Activated CD4-positive, alpha-beta T cell treated with anti-CD3 and anti-CD28 coated beads for 48 hours (primary cell): ENCODE results near the gene TTLL5.

Source experiments
- DNase-seq: peaks from one replicate; pipeline ENCODE4 v3.0.0-alpha.2; 2020

The TTLL5 gene

DNA sequence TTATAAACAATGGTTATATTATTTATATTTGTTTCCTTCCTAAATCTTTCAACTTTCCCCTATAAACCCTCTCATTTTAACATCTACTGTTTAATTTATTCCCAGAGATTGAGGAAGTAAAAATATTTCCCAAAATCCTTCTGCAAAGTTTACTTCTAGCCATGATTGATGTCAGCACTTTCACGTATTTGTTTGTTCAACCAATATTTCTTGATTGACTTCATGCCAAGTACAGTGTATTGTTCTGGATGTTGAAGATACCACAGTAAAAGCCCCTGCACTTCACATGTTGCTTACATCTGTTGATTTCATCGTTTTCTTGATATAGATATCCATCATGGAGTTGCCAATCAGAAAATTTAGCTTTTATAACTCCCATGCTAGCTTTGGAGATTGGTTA lies 81.8 kb downstream of the TTLL5 start:
- DNase-seq, result no peak

DNA sequence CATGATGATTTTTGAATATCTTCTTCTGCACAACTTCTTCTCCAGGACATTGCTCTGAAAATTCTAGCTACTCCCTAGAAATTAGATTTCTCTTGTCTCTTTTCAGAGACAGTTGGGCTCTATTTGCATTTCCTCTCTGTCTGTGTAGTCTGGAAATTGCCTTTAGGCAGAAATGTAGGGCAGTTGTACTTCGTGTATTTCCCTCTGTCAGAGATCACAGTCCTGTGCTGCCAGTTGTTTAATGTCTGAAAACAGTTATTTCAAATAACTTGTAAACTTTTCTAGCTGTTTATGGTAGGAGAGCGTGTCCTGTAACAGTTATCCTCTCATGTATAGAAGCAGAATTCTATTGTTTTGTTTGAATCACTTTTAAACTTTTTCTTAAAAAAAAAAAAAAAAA lies 86.9 kb downstream of the TTLL5 start:
- no peak for DNase-seq

DNA sequence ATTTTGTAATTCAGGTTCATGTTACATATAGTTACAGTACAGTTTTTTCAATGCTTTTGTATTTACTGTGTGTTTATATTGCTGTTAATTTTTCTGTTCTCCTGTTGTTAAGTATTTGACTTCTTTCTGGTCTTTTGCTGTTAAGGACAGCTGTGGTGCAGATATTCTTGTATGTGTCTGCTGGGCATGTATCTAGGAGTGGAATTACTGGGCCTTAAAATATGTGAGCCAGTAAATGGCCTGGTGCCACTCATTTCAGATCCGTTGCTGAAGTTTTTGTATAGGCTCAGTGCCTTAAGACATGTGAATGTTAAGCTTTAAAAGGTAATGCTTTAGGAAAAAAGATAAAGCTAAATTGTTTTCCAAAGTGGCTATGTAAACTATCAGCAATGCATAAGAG lies 87.3 kb downstream of the TTLL5 start:
- no peak for DNase-seq

DNA sequence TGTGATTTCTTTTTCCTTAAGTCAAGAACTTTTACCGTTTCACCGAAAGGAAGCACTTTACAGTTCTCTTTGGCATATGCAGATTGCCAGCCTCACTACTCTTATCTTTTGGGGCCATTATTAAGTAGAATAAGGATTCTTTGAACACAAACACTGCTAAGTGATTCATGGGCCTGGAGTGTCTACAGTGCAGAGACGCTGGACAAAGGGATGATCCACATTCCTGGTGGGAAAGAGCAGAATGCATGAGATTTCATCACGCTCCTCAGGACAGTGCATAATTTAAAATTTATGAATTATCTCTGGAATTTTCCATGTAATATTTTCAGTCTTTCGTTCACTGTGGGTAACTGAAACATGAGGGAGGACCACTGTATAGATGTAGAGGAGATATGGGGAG lies 90.2 kb downstream of the TTLL5 start:
- no peak for DNase-seq

DNA sequence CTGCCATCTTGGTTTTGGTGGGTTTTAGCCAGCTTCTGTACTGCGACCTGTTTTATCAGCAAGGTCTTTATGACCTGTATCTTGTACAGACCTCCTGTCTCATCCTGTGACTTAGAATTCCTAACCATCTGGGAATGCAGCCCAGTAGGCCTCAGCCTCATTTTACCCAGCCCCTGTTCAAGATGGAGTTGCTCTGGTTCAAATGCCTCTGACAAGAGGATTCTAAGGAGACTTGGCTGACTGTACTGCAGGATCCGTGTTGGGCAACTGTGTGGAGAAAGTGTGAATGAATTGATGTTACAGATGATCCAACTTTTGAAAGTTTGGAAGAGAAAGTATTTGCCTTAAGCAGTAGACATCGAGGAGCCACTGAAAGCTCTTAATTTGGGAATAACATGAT lies 91.0 kb downstream of the TTLL5 start:
- no peak for DNase-seq

DNA sequence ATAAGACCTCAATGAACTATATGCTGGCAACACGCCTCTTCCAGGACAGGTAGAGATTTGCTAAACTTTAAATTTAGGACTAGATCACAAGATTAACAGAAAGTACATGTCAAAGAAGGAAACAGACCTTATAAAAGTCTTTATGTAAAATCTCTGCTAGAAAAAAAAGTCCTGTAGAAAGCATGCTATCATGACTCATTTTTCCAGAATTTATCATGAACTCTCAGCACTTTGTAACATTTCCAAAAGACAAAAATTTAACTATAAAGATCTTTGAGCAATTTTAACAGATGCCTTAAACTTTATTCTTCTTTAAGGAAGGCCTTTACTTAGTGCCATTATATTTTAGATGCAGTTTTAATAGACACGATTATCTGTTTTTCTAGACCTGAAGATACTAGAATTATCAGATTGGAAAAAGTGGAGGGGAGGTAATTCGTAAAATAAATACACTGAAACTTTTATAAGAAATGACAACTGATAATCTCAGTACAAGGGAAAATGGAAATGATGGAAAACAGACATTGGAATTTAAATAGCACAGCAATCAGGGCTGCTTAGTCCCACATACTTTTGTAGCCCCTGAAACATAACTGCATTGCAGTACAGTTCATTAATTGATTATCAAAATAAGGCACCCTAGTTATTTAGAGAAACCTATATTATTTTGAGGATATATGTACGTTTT lies 92.0 kb downstream of the TTLL5 start:
- DNase-seq, result no peak

DNA sequence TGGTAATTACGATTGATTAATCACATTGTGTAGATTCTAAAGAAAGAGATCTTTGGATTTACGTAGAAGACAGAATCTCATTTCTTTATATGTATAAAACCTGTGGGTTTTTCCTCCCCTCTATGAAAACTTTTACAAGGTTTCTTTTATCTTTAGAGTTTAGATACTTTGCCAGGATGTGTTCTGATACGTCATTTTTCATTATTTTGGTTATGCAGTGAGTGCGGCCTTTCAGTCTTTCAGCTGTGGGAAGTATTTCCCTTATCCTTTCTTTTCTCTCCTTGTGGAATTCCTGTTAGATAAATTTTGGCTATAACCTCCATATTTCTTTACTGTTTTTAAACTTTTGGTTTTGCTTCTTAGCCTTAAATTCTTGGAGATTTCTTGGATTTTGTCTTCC lies 92.7 kb downstream of the TTLL5 start:
- DNase-seq, result no peak

DNA sequence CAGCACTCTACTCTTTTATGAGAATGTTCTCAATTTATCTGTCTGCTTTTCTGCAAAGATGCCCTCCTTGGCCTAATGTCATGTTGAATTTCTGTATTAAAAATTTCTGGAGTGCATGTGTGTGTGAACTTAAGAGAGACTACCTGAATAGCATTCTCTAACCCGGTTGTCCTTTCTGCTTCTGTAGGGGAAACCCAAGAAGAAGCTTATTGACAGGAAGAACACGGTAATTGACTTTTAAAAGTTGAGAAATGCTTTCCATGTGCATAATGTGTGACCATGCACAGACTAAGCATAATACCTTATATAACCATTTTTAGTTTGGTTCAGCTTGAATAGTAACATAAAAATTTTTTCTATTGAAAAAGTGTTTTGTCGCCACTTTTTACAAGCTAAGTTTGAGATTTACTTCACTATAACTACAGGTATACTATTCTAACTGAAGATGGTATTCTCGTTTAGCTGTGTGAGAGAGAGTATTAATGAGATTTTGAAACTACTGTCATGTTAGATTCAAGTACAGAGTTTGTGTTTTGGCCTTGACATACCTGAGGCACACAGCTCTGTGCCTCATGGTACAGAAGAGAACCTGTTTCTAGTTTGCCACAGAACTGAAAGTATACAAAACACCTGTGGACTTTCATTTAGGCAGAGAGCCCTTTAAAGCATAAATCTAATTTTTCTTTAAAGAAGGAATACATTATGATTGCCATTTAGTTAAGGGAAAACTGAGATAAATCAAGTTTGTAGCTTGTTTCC lies 96.8 kb downstream of the TTLL5 start:
- no peak for DNase-seq

DNA sequence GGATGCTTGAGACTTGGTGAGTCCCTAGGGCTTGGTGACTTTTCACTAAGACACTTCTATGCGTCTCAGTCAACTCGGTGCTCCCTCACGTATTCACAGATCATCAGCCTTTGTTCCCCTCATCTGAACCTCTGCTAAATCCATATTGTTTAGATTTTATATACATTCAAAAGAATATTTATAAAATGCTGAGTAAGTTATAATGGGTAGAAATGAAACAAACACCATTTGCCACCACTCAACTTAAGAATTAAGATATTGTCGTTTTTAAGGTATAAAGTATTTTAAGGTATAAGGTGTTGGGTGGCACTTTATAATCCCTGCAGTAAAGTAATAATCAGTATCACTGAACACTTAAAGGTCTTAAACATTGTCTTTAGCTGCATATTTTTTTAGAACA lies 103.0 kb downstream of the TTLL5 start:
- DNase-seq, result no peak

DNA sequence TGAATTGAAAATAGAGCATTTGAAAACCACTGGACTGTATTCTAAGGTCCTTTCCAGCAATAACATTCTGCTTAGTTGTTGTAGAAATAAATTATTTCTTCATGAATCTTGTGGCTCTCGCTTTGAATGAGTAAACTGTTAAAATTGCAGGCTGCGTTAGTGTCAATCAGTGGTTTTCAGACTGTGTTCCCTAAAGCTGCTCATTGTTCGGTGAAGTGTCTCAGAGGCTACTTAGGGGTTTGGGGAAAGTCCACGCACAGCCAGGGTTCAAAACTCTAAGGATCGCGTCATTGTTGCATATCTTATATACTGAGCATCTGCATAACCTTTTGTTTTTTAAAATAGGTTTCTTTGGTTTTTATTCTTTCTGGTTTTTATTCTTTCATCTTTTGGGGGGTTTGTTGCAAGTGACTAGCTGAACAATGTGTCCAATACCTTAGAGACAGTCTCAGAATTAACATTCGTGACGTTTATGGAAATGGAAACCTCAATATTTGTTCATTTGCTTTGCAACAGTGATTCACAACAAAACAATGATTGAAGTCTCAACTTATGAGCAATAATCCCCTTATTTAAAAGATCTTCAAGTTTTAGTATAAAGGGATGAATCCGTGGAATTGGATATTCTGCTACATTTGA lies 108.1 kb downstream of the TTLL5 start:
- DNase-seq, result no peak

DNA sequence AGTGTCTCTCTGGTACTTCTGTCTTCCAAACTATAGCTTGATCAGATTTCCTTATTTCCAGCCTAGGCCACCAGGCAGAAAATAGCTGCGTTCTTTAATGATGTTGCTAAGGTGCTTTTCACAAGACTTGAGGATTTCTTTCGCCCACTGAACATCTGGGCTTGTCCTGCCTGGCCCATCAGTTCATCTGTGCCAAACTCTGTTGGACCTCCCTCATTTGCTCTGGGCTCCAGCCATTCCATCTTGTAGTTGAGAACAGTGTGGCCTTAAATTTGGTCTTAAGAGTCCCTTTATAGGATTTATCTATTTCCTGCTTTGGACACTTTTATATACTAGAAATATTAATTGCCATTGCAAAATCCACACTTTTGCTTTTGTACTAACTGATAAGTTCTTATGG lies 109.6 kb downstream of the TTLL5 start:
- DNase-seq, result no peak

DNA sequence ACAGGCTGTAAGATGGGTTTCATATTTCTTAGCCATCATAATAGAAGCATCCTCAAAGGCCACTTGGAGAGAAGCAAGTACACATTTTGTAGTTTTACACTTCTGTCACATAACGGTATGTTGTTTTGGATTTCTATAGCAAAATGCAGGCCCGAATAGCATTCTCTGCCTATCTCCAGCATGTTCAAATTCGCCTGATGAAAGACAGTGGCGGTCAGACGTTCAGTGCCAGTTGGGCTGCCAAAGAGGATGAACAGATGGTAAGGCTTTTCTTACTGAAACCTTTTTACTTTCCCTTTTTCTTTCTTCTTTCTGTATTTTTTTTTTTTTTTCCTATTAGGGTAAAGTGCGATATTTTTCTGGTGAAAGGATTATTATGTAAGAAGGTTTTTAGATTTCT lies 110.5 kb downstream of the TTLL5 start:
- DNase-seq, result no peak

DNA sequence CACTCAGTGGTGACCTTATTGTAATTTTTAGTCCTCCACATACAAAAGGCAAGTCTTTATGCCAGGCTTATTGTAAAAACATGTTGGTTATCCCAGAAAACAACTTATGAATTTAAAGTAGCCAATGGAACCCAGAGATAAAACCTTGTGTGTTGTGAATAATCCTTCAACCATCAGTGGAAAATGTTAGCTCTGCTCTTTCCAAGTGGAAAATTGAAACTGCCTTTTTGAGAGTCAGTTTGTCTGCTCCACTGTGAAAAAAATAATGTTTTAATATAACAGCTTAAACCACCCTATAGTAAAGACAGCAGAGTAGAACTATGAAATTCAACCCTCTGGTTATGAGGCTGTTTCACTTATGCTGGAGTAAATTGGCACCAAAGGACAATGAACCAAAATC lies 112.0 kb downstream of the TTLL5 start:
- no peak for DNase-seq

DNA sequence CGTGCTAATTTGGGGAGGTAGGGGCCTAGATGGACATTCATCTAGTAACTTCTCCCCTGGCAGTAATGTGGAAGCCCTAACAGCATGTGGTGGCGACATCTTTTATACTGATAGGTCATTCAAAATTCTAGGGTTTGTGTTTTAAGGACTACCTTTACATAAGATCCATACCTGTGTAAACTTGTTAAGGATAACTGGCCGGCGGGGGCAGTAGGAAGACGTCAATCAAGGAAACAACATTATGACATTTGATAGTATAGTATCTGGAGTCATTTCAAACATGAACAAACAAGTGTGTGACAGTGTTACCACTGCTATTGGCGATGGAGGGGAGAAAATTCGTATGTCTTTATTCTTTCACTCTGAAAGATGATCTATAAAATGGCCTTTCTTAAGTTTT lies 120.0 kb downstream of the TTLL5 start:
- DNase-seq, result no peak

DNA sequence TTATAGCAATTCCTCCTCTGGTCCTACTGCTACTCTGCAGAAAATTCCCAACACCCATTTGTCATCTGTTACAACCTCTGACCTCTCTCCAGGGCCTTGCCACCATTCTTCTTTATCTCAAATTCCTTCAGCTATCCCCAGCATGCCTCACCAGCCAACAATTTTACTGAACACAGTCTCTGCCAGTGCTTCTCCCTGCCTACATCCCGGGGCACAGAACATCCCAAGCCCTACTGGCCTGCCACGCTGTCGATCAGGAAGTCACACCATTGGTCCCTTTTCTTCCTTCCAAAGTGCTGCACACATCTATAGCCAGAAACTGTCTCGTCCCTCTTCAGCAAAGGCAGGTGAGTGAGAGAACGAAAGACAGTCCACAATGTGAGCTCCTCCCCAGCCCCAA lies 122.1 kb downstream of the TTLL5 start:
- DNase-seq, result no peak

DNA sequence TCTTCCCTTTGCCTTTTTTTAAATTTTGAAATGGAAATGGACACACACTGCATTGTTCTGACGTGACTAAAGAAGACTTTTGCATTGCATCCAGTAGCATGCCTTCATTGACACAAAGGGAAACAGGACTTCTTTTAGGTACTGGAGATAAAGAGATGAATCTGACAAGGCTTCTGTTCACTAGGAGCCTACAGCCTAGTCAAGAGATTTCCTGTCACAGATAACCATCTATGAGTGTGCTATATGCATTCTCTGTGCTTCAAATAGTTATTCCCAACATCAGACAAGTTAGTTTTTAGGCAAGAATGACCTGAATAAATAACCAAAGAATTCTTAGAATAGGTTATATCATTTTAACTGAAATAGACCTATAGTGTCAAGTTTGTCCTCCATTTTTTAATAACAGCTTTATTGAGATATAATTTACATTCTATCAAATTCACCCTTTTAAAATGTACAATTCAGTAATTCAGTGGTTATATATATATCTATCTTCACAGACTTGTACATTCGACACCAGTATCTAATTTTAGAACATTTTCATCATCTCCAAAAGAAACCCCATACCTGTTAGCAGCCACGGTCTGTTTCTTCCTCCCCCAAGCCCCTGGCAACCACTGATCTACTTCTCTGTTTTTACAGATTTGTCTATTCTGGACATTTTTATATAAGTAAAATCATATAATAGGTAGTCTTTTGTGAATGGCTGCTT lies 122.7 kb downstream of the TTLL5 start:
- DNase-seq, result no peak

DNA sequence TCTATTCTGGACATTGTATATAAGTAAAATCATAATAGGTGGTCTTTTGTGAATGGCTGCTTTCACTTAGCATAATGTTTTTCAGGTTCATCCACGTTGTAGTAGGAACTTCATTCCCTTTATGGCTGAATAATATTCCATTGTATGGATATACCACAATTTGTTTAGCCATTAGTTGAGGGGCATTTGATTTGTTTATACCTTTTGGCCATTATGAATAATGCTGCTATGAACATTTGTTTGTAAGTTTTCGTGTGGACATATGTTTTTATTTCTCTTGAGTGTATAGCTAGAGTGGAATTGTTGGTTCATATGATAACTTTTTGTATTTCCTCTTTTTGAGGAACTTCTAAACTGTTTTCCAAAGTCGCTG lies 123.3 kb downstream of the TTLL5 start:
- DNase-seq, result no peak

DNA sequence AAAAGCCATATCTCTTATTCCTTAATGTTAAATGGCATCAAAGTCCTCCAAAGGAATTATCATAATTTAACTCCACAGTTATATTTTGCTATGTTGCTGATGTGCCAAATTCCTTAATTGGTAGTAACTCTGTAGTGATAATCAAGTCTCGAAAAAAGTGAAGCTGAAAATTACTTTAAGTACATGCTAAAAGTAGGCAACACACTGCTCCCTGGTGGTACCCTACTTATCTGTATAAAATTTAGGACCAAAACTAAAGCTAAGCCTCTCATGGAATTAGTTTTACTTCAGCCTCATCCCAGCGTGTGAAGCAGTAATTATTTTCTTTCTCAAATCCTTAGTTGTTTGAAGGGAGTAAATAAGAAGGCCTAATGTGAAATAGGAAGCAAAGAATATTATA lies 132.8 kb downstream of the TTLL5 start:
- no peak for DNase-seq

DNA sequence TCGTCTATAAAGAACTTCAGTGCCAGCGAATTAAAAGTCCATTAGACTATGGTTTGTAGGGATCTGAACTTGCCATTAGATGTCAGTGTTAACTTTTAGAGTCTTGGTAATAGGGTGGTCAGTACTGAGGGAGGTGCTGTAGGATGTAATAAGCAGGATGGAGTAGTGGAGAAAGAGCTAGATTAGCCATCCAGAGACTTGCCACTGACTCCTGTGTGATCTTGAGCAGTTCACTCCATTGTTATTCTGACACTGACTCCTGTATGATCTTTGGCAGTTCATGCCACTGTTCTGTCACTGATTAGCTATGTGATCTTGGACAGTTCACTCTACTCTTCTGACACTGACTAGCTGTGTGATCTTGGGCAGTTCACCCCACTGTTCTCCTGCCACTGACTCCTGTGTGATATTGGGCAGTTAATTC lies 133.6 kb downstream of the TTLL5 start:
- DNase-seq, result no peak

DNA sequence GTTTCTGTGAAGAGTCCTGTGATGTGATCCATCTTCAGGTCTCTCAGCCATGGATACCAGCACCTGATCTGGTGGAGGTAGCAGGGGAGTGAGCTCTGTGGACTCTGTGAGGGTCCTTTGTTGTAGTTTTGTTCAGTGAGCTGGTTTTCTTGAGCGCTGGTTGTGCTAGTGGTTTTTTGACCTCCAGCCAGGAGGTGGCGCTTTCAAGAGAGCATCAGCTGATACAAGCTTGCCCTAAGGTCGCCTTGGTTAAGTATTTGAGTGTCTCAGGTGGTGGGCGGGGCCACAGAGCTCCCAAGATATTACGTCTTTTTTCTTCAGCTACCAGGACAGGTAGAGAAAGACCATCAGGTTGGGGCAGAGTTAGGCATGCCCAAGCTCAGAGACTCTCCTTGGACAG lies 139.7 kb downstream of the TTLL5 start:
- DNase-seq, result peak; percentile 22

DNA sequence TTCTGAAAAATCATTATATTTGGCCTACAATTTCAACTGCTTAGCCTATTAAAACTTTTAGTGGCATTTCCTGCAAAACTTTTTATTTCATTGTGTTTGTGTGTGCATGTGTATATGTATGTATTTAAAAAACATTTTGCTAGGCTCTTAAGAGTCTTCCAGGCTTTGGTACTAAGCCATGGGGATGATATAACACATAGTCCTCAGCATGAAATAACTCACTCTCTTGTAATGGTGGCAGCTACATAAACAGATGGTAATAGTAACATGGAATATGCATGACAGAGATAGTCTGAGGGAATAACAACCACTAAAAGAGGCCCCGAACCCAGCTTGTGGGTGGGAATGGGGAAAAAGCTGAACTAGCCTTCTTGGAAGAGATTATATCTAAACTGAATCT lies 141.4 kb downstream of the TTLL5 start:
- DNase-seq, result no peak

DNA sequence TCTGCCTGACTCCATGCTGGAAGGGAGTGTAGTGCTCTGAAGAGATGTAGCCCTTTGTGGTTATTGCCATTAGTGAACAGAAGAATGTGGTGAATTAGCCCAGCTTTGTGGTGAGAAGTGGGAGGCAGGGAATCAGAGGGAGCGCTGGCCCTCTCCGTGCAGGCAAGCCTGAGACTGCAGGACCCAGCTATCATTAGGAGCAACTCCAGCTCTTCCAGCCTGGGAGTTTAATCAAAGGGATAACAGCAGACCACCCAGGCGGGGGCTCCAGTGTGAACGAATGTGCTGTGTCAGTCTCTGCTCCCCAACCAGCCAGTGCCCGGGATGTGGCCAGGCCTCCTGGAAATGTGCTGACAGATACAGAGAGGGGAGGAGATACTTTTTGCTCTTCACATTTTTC lies 142.7 kb downstream of the TTLL5 start:
- DNase-seq, result no peak

DNA sequence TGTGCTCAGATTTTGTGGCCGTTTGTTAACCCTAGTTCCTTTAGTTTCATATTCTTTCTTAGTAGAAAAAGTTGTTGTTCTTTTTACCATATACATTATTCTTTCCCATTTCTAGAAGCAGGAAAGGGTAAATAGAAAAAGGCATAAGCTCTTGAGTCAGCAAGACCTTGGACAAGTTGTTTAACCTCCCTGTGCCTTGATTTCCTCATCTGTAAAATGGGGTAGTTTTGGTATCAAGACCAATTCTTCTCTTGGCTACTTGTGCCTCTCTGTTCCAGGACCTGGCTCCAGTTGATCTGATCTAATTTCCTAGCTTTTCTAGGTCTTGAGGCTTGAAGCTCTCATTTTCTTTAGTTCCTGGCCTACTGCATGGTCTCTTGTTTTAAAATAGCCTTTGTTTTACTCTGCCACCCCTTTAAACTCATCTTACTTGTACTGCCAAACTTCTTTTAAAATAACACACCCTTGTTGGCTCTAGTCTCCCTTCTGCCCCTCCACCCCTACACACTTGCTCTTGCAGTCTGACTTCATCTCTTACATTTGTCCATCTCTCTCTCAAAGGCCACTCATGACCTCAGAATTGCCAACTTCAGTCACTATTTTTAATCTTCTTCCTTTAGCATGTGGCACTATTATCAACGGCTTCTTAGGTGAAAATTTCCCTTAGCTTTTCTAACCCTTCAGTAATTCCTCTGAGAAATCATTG lies 143.7 kb downstream of the TTLL5 start:
- DNase-seq, result no peak
